Endodermal cell (in vitro differentiated cells): ENCODE results near the gene PLCB1. TPM values are rescaled to one million over a fixed set of nuclear protein-coding genes. Genes with fewer than 3 reads are reported as not detected.

Experiments
- DNase-seq: peaks from one replicate; pipeline ENCODE4 v3.0.0-alpha.2; 2017
- H3K27ac ChIP-seq: 2 replicates; pipeline ENCODE4 v1.5.1; 2013; ENCODE audit warnings: mild to moderate bottlenecking, low read depth, low read length, moderate library complexity
- H3K27me3 ChIP-seq: 2 replicates; pipeline ENCODE4 v1.6.1; 2013; ENCODE audit warnings: mild to moderate bottlenecking, low read length, moderate library complexity; ENCODE audit not compliant: insufficient read depth, control insufficient read depth, poor library complexity, severe bottlenecking
- H3K36me3 ChIP-seq: 2 replicates; pipeline ENCODE4 v1.7.0; 2013; ENCODE audit warnings: mild to moderate bottlenecking, low read length, moderate library complexity; ENCODE audit not compliant: control insufficient read depth, insufficient read depth
- H3K4me1 ChIP-seq: one replicate; pipeline ENCODE4 v1.7.0; 2013; ENCODE audit warnings: low read length; ENCODE audit not compliant: control insufficient read depth, insufficient read depth
- H3K4me3 ChIP-seq: 2 replicates; pipeline ENCODE4 v1.5.1; 2013; ENCODE audit warnings: mild to moderate bottlenecking, low read length, moderate library complexity
- H3K9ac ChIP-seq: 2 replicates; pipeline ENCODE4 v1.6.1; 2013; ENCODE audit warnings: mild to moderate bottlenecking, low read length, moderate library complexity; ENCODE audit not compliant: poor library complexity, severe bottlenecking; ENCODE audit errors: extremely low read depth
- H3K9me3 ChIP-seq: 2 replicates; pipeline ENCODE4 v1.6.1; 2013; ENCODE audit warnings: mild to moderate bottlenecking, low read length, moderate library complexity; ENCODE audit not compliant: control insufficient read depth
- H3K27ac Mint-ChIP-seq: 2 replicates; pipeline ENCODE4 v1.8.0; 2020; ENCODE audit warnings: mixed read lengths
- H3K27me3 Mint-ChIP-seq: 2 replicates; pipeline ENCODE4 v1.8.0; 2021; ENCODE audit warnings: mild to moderate bottlenecking, mixed read lengths; ENCODE audit not compliant: insufficient read depth
- H3K36me3 Mint-ChIP-seq: 2 replicates; pipeline ENCODE4 v1.8.0; 2020; ENCODE audit warnings: low read depth, mixed read lengths
- H3K4me1 Mint-ChIP-seq: 2 replicates; pipeline ENCODE4 v1.8.0; 2020; ENCODE audit warnings: mixed read lengths
- H3K4me3 Mint-ChIP-seq: 2 replicates; pipeline ENCODE4 v1.8.0; 2020; ENCODE audit warnings: mild to moderate bottlenecking, moderate library complexity, mixed read lengths
- H3K9me3 Mint-ChIP-seq: 2 replicates; pipeline ENCODE4 v1.8.0; 2020; ENCODE audit warnings: mild to moderate bottlenecking, mixed read lengths
- CTCF ChIP-seq: fragments of 200-600 bp; sonication (generic); conservative IDR thresholded peaks from 2 replicates; pipeline ENCODE4 v1.5.0; 2021; ENCODE audit warnings: antibody characterized with exemption, mild to moderate bottlenecking
- WGBS, 2 experiments: methylation state at CpG; one replicate each; pipeline versions ENCODE4 v1.1.5 to v1.1.7; 2013; ENCODE audit warnings: missing lambda C conversion rate in 2 of 2, mixed read lengths in 1 of 2; ENCODE audit not compliant: insufficient coverage in 1 of 2, insufficient read length in 1 of 2; 5-methylcytosine and 5-hydroxymethylcytosine counted together
- total RNA-seq, 2 donors: library from RNA; stranded (reverse); fragmentation: NEBNext Ultra II Directional in 1 of 2; extraction: Animal tissue kit (Norgen Biotek cat#: 25700) in 1 of 2; gene quantifications; 2 replicates in 1 of 2; 3 replicates in 1 of 2; pipeline ENCODE4 v1.2.1, GENCODE V29; 2021

PLCB1 gene
- total RNA-seq, 2 donors from 2014 or later, result 15.3 to 16.5 TPM

- H3K9me3 Mint-ChIP-seq, result no peaks in the 10 kb centered on the region
- Histone ChIP-seq H3K27me3 (no peaks in the 10 kb centered on the region), H3K4me1 (no peaks in the 10 kb centered on the region)
Measured at GRCh38 chr20:8221887-8222419, 89.9 kb downstream of the PLCB1 start.

GRCh38 chr20:8223091-8223870 lies 91.2 kb downstream of the PLCB1 start:
- no peaks in the 10 kb centered on the region for H3K9me3 Mint-ChIP-seq
- no peaks in the 10 kb centered on the region for H3K27me3 Mint-ChIP-seq
- Histone ChIP-seq H3K36me3 (no peaks in the 10 kb centered on the region), H3K27me3 (no peaks in the 10 kb centered on the region), H3K9ac (no peak overlapping the region), H3K4me1 (no peaks in the 10 kb centered on the region), H3K9me3 (no peaks in the 10 kb centered on the region), H3K4me3 (no peak overlapping the region), H3K27ac (no peak overlapping the region)
- no peak for DNase-seq
- no peak overlapping the region for H3K27ac Mint-ChIP-seq
- no peaks in the 10 kb centered on the region for H3K36me3 Mint-ChIP-seq
- H3K4me3 Mint-ChIP-seq, result no peak overlapping the region
- TF ChIP-seq CTCF, result no peak
- WGBS, 2 experiments, result no CpG with 5 or more reads among the region's 2 CpGs
- peaks cover 13% of the 10 kb centered on the region for H3K4me1 Mint-ChIP-seq

More at GRCh38 chr20:8221887-8222419, 89.9 kb downstream of the PLCB1 start:
- Mint-ChIP-seq H3K27ac (no peak overlapping the region), H3K36me3 (no peaks in the 10 kb centered on the region), H3K4me1 (peaks cover 10% of the 10 kb centered on the region), H3K4me3 (no peak overlapping the region), H3K27me3 (no peaks in the 10 kb centered on the region)
- Histone ChIP-seq H3K36me3 (no peaks in the 10 kb centered on the region), H3K27ac (no peak overlapping the region), H3K4me3 (no peak overlapping the region), H3K9ac (no peak overlapping the region), H3K9me3 (no peaks in the 10 kb centered on the region)
- 94% methylated on average over 1 of the region's 3 CpGs; no CpG with 5 or more reads in 1 of the 2 experiments for WGBS, 2 experiments
- TF ChIP-seq CTCF, result no peak
- DNase-seq, result no peak

GRCh38 chr20:8225658-8226057 lies 93.6 kb downstream of the PLCB1 start:
- WGBS, 2 experiments, result 88 to 96% methylated on average over 3 of the region's 3 CpGs
- no peak for DNase-seq
- Mint-ChIP-seq H3K9me3 (no peaks in the 10 kb centered on the region), H3K36me3 (no peaks in the 10 kb centered on the region), H3K4me1 (peaks cover 7% of the 10 kb centered on the region), H3K27me3 (no peaks in the 10 kb centered on the region), H3K27ac (no peak overlapping the region), H3K4me3 (no peak overlapping the region)
- H3K27ac ChIP-seq, result no peak overlapping the region
- no peaks in the 10 kb centered on the region for H3K4me1 ChIP-seq
- no peaks in the 10 kb centered on the region for H3K9me3 ChIP-seq
- TF ChIP-seq CTCF, result no peak
- H3K9ac ChIP-seq, result no peak overlapping the region
- no peaks in the 10 kb centered on the region for H3K36me3 ChIP-seq
- H3K4me3 ChIP-seq, result no peak overlapping the region
- no peaks in the 10 kb centered on the region for H3K27me3 ChIP-seq
